Head of caudate nucleus (tissue), 42 donors: ENCODE results near the gene NKAIN4.

Source experiments
- DNase-seq, 42 donors: peaks; one replicate each; pipeline versions ENCODE4 v3.0.0 to v3.0.0-alpha.2; 2020 to 2021; ENCODE audit warnings: mixed read lengths in 7 of 42
- intact Hi-C: fragments of 100-400 bp; cut with DNase I; formaldehyde crosslinking; loops from one replicate; pipeline ENCODE4 v1.15.0; 2022

The NKAIN4 gene

DNA sequence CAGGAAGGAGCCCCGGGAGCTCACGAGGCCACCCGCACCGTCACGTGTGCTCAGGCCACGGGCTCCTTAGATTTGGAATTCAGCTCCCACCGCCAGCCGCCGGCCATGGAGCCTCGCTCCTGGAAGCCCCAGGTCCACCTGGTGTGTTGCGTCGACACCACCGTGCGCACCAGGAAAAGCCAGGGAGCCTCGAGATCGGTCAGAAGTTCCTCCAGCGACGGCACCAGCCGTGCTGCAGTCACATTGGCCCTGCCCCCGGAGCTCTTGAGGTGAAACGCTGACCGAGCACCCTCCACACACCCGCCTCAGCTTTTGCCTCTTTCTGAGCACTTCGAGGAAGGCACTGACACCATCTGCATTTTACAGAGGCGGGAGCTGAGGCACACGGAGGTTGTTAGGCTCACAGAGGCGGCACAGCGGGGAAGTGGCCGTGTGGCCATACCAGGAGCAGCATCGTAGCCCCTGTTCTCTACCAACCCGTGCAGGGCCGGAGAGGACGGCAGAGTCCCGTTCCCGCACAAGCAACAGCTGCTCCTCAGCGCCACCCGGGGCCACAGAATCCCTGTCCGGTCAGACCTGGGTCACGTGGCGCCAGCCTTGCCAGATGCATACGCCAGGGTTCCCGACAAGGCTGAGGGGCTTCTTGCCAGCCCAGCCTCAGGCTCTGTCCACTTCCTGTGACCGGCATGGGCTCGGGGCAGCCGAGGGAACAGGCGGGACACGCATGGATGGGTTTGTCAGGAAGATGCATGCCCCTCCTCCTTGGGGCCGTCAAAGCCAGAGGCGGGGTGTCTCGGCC is 7.6 kb downstream of the NKAIN4 start:
- DNase-seq, result peak in 1 of 42 donors; percentile 26
- intact Hi-C loops, result no loop called here

DNA sequence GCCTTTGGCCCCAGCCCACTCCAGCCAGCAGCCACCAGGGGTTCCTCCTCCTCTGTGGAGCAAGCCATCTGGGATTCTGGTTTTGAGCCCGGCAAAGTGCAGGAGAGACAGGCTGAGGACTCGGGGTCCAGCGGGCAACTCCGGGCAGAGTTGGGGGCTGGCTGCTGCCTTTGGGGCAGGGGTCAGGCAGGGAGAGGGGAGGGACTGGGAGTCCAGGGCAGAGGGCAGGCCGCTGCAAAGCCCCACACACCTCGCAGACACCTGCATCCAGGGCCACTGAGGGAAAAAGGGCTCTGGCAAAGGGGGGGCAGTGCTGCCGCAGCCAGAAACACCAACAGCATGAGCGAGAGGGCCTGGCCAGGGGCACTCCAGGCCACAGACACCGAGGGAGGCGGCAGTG is 9.8 kb downstream of the NKAIN4 start:
- intact Hi-C loops, result no loop called here

DNA sequence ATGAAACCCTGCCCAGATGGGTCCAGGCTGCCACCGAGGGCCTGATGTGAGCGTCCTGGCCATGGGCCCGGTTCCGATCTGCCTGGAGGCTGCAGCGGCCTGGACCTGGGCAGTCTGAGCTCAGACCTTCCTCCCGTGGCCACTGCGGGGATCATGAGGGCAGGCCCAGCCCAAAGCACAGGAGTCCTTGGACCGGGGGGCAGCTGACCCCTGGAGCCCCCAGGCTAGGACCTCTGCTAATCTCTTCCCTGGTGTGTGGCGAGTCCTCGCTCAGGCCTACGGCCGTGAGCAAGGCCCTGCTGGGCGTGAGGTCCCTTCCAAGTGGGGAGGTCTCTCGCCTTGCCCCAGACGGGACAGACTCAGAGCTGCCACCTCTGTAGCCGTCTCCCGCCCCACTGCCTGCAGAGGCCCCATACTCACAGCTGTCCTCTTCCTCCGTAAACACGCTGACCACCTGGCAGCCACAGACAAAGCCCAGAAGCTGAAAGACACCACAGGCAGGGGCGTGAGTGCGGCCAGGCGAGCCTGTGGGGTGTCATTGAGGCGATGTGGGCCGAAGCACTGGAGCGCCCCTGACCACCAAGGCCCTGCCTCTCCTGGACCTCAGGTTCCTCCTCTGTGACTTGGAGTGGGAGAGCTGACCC is 10.5 kb downstream of the NKAIN4 start:
- intact Hi-C loops, result no loop called here
- DNase-seq, result no peak

More for the DNA sequence above, 9.8 kb downstream of the NKAIN4 start:
- DNase-seq, result no peak

DNA sequence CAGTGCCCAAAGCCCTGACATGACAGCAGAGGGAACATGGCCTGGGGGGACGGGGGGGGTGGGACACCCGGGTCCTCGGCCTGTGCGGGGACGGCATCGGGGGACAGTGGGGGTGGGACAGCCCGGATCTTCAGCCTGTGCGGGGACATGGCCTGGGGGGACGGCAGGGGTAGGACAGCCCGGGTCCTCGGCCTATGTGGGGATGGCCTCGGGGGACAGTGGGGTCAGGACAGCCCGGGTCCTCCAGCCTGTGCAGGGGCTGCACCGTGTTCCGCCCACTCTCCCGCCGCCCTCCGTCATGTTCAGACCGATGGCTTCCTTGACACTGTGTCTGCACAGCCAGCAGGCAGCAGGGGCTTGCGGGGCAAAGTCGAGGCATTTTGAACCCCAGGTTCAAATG is 11.5 kb downstream of the NKAIN4 start:
- DNase-seq, result no peak
- intact Hi-C loops, result no loop called here

DNA sequence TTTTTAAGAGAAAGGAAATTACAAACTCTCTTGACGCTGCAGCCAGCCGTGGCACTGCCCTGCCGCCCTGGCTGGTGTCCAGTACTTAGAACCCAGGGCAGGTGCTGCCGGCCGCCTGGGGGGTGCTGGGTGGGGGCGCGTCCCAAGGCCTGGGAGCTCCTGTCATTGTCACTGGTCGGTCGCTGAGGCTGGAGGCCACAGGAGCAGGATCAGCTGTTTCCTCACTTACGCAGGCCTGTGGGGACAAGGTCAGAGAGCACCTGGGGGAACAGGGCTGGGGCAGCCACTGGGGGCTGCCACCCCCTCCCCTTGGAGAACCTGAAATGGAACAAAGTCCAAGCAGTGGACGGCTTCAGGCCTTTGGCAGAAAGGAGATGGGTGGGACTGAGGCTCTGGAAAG is 13.0 kb downstream of the NKAIN4 start:
- DNase-seq, result no peak

DNA sequence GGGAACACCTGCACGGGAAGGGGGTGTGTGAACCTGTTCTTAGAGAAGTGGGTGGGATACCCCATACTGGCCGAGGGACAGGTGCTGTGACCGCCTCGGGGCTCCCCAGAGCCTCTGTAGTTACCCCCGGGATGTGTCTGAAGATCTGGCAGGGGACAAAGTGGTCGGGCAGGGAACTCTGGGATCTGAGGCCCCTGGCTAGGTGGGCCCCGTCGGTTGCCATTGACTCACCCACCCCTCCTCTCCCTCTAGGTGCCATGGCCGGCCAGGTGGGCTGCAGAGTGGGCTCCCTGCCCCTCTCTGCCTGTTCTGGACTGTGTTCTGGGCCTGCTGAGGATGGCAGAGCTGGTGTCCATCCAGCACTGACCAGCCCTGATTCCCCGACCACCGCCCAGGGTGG is 14.3 kb downstream of the NKAIN4 start:
- no peak for DNase-seq
- intact Hi-C loops, result no loop called here

More for the DNA sequence above, 13.0 kb downstream of the NKAIN4 start:
- intact Hi-C loops, result no loop called here

DNA sequence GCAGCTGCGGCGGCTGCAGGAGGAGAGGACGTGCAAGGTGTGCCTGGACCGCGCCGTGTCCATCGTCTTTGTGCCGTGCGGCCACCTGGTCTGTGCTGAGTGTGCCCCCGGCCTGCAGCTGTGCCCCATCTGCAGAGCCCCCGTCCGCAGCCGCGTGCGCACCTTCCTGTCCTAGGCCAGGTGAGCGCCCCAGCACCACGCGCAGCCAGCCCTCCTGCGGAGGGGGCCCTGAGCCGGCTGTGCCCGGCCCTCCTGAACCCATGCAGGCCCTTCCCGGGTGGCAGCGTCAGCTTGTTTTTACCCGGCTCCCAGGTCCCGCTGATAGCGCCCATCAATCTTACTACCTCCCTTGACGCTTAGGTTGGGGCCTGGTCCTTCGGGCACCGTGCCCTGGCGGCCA is 14.8 kb downstream of the NKAIN4 start:
- DNase-seq, result no peak
- intact Hi-C loops, result no loop called here

DNA sequence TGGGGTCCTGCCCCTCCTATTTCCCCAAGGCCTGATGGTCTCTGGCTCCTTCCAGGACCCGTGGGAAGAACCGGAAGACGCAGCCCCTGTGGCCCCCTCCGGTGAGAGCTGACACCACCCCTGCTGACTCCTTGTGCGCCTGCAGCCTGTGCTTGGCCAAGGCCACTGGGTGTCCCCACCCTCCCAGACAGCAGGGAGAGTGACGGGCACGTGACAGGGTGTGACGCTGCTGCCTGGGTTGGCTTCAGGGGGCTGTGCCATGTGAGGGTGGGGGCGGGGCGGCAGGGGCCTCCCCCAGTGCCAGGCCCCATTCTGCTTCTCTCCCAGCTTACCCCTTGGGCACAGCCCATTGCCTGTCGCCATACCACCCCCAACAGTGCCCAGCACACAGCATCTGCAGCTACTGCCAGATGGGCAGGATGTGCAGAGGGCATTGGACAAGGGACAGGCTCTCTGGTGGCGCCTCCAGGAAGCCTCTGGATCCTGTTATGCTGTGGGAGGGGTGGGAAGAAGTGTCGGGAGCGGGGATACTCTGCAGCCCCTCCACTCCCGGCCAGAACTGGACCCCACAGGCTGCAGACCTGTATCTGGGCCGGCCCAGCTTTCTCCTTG is 15.6 kb downstream of the NKAIN4 start:
- peak in 14 of 42 donors; percentile 16 to 61 (median 48) for DNase-seq
- intact Hi-C loops, result no loop called here

DNA sequence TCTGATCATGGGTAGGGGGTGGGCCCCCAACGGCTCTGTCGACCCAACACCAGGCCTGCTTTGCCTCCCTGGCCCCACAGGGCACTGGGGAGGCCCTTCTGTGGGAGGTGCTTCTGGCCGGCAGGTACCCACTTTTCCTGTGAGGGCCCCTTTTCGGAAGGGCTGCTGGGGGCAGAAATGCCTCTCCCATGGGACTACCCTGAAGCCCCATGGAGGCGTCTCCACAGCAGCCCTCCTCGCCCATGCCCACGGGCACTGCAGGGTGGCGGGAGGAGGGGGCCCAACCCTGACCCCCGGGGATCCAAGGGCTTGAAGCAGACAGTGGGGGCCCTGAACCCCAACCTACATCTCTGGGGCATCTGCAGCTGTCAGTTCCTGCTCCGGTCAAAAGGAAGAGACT is 16.2 kb downstream of the NKAIN4 start:
- intact Hi-C loops, result no loop called here
- no peak for DNase-seq

DNA sequence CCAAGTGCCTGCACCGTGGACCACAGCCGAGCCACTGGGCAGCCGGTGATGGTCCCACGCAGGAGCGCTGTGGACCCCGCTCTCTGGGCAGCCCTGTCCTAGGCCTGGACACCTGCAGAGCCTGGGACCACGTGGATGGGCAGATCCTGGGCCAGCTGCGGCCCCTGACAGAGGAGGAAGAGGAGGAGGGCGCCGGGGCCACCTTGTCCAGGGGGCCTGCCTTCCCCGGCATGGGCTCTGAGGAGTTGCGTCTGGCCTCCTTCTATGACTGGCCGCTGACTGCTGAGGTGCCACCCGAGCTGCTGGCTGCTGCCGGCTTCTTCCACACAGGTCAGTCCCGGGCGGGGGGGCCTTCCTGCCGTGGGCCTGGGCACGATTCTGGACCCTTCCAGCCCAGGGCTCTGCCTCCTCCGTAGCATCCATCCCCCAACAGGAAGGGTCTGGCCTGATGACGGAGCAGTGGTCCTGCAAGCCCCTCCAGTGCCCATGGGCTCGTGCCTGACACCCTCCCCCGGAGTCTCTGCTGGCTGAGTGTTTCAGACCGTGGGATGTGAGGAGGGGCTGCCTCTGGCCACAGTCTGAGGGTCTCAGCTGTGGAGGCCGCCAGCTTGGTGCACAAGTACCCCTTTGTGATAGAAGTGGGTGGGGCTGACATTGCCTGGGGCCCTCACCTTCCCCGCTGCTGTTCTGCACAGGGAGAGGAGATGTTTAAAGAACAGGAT is 18.0 kb downstream of the NKAIN4 start:
- DNase-seq, result no peak
- intact Hi-C loops, result no loop called here

DNA sequence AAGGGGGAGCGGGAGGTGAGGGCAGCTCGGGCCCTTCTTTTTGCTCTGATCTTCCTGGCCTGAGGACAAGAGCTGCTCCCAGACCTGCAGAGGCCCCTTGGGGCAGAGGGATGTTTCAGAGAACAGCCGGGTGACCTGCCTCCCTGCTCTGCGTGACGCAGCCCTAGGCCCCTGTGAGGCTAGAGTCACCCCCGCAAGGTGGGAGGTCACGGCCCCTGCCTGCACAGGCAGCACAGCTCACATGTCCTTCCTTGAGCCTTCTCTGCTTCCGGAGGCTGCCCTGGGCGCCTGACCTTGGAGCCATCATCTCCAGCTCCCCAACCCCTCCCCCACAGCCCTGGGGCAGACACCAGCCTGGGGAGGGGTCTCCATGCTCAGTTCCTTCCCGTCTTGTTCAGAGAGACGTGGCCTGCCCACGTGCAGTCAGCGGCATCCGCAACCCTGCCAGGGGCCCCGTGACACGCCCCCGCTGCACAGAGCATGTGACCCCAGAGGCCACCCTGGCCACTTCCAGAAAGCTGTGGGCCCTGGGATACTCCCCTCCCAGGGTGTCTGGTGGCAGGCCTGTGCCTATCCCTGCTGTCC is 18.8 kb downstream of the NKAIN4 start, which contains the start of gene BIRC7:
Gene BIRC7, plus strand, starts transcription at position 507 of the 585 bp plus-strand sequence. CDS start 192 bp downstream, outside the sequence.
- no peak for DNase-seq
- intact Hi-C loops, result no loop called here

DNA sequence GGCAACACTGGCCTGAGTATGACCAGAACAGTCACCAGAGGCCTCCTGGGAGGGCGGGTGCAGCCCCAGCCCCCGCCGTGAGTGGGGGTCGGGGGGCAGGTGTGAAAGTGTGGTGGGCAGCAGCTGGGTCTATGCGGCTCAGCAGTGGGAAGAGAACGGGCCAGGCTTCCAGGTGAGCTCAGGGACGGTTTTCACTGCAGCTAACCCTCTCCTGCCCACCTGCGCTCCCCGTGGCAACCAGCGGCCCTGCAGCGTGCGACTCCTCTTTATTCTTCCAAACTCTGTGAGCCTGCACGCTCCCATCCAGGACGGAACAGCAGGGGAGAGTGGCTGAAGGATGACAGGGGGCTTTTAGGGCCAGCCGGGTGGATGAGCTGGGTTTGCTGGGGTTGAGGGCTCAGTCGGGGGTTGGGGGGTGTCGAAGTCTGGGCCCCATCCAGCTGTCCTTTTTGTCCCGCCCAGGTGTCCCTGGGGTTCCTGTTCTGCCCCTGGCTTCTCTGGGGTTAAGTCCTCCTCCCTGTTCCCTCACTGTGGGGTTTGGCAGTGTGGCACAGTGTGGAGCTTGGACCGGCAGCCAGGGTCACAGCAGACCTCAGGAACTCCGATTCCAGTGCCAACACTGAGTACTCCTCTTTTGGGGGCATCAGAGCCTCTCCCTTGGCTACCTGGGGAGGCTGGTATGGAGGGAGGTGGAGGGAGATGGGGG is 19.4 kb downstream of the NKAIN4 start:
- peak in 21 of 42 donors; percentile 35 to 69 (median 48) for DNase-seq
- intact Hi-C loops, result loop anchor here (5.0 kb wide), 1 partner anchor 178 kb away; no protein-coding TSS in a partner anchor

DNA sequence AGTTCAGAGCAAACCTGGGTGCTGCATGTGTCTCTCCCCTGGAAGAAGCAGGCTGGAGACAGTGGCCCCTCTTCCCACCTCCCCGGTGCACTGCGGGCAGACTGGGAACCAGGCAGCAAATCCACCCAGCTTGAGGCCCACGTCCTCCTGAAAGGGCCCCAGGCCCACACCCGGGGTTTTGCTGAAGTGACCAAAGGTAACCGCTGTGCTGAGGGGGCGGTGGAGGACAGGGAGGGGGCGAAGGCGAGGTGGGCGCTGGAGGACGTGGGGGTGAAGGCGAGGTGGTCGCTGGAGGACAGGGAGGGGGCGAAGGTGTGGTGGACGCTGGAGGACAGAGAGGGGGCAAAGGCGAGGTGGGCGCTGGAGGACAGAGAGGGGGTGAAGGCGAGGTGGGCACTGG is 20.3 kb downstream of the NKAIN4 start:
- intact Hi-C loops, result loop anchor here (5.0 kb wide), 1 partner anchor 177 kb away; no protein-coding TSS in a partner anchor

DNA sequence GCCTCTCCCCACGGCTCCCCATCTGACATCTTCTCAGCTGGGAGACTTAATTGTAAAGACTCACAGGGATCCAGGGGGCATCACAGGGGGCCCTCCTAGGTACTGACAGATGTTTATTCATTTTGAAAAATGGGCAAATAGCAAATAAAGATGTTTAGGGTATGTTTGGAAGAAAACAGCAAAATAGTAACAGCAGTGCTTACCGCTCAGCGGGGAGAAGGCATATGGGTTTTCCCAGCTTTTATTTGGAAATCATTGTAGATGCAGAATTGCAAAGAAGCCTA is 21.3 kb downstream of the NKAIN4 start:
- DNase-seq, result no peak
- intact Hi-C loops, result loop anchor here (5.0 kb wide), 1 partner anchor 176 kb away; no protein-coding TSS in a partner anchor

More for the DNA sequence above, 20.3 kb downstream of the NKAIN4 start:
- no peak for DNase-seq

DNA sequence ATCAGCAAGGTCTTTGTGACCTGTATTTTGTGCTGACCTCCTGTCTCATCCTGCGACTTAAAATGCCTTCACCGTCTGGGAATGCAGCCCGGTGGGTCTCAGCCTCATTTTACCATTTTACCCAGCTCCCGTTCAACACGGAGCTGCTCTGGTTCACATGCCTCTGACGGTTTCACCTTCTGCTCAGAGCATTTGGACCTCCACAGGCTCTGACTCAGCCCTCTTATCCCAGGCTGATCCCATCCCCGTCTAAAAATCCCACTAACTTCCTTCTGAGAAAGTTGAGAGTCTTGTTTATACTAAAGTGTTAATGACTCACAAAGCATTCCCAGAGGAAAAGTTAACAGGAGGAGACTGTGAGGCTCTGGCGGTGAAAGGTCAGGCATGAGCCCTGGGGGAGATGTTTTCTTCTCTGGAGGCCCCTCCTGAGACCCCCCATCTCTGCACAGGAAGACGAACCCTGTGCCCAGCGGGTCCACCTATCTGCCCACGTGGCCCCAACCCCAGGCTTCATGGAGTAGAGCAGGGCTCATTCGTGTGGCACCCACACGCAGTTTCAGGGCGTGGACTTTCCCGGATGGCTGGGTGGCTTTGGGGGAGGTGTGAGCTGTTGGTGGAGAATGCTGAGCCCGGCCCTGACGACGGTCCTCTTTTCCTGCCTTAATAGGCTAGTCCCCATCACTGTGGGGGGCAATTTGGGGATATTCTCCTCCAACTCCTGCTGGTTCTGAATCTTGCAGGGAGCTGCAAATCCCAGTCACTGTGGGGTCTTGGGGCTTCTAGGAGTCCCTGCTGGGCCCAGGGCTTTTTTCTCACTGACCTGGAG is 21.8 kb downstream of the NKAIN4 start:
- intact Hi-C loops, result loop anchor here (5.0 kb wide), 1 partner anchor 175 kb away; no protein-coding TSS in a partner anchor
- DNase-seq, result no peak

DNA sequence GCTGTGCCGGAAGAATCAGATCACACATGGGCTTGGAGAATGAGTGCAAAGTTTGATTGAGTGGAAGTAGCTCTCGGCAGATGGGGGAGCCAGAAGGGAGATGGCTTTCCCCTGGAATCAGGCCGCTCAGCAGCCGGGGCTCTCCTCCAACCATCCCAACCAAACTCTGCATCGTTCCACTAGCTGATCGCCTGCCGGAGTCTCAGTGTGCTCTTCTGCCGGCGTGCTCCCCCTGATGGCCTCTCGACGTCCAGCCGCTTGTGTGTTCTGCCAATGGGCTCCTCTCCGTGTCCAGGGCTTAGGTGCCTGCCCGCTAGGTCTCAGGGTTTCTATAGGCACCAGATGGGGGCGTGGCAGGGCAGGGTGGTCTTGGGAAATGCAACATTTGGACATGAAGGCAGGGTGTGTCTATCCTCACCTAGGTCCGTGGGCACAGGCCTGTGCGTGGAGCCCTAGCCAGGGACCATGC is 23.4 kb downstream of the NKAIN4 start:
- peak in 41 of 42 donors; percentile 36 to 84 (median 68) for DNase-seq
- intact Hi-C loops, result loop anchor here (5.0 kb wide), 1 partner anchor 174 kb away; no protein-coding TSS in a partner anchor

DNA sequence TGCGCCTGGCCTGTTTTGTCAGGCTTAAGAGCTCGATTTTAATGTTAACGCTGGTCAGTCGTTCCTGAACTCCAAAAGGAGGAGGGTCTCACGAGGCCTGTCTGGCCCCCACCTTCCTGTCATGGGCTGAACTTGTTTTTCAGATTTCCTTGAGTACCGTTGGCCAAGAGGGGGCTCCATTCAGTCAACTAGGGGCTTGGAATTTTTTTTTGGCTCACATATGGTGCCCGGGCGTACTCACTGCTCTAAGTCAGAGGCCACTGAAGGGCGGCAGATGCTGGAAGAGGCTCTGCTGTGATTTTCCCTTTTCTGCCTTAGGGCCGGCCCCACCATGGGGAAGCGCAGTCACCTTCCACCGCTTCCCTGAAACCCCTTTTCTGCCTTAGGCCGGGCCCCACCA is 25.5 kb downstream of the NKAIN4 start:
- no peak for DNase-seq
- intact Hi-C loops, result no loop called here
